Muscle layer of duodenum (tissue), 2 donors: Measurements from ENCODE around the gene POLR3E.
A peak's percentile ranks its signal among the peaks of the same experiment; 100 is the strongest.
"Not testable (repeated sequence)": the region's sequence is repeated elsewhere in the genome, so short reads cannot be mapped to it uniquely, and the experiment has no call there.

ENCODE experiments used
- H3K27ac ChIP-seq: one replicate; pipeline ENCODE4 v1.7.0; 2013; ENCODE audit warnings: mild to moderate bottlenecking, low read length
- H3K27me3 ChIP-seq: one replicate; pipeline ENCODE4 v1.7.0; 2013; ENCODE audit warnings: low read depth, mild to moderate bottlenecking, control low read depth, low read length
- H3K36me3 ChIP-seq, 2 donors: one replicate each; pipeline ENCODE4 v1.7.0; 2013; ENCODE audit warnings: low read length in 2 of 2, control low read depth in 1 of 2, mild to moderate bottlenecking in 1 of 2; ENCODE audit not compliant: insufficient read depth in 2 of 2, control insufficient read depth in 1 of 2
- H3K4me1 ChIP-seq, 2 donors: one replicate each; pipeline ENCODE4 v1.7.0; 2013; ENCODE audit warnings: low read length in 2 of 2, mild to moderate bottlenecking in 2 of 2, control low read depth in 1 of 2, moderate library complexity in 1 of 2; ENCODE audit not compliant: insufficient read depth in 2 of 2, control insufficient read depth in 1 of 2
- H3K4me3 ChIP-seq, 2 donors: one replicate each; pipeline ENCODE4 v1.7.0; 2013; ENCODE audit warnings: low read length in 2 of 2, low read depth in 1 of 2, mild to moderate bottlenecking in 1 of 2
- H3K9me3 ChIP-seq, 2 donors: one replicate each; pipeline ENCODE4 v1.7.0; 2013; ENCODE audit warnings: low read length in 2 of 2, control low read depth in 1 of 2, mild to moderate bottlenecking in 1 of 2; ENCODE audit not compliant: control insufficient read depth in 1 of 2
- donor health status: healthy.

POLR3E gene

GRCh38 chr16:22342082-22342481 lies 44.9 kb downstream of the POLR3E start:
- peaks cover 0 to 10% of the 10 kb centered on the region in 2 donors for H3K4me1 ChIP-seq
- H3K9me3 ChIP-seq = peaks cover 0 to 7% of the 10 kb centered on the region in 2 donors
- no peak overlapping the region for H3K27ac ChIP-seq
- no peaks in the 10 kb centered on the region for H3K27me3 ChIP-seq
- H3K4me3 ChIP-seq = no peak overlapping the region
- peaks cover 10 to 20% of the 10 kb centered on the region in 2 donors for H3K36me3 ChIP-seq

- peaks cover 35 to 40% of the 10 kb centered on the region in 2 donors for H3K36me3 ChIP-seq
- peaks cover 0 to 10% of the 10 kb centered on the region in 2 donors for H3K4me1 ChIP-seq
- no peaks in the 10 kb centered on the region for H3K27me3 ChIP-seq
- H3K4me3 ChIP-seq = no peak overlapping the region
- H3K27ac ChIP-seq = no peak overlapping the region
- no peaks in the 10 kb centered on the region for H3K9me3 ChIP-seq
Observed at GRCh38 chr16:22346483-22346882, 49.3 kb downstream of the POLR3E start.

GRCh38 chr16:22347100-22347820 lies 50.1 kb downstream of the POLR3E start:
- Histone ChIP-seq H3K27ac (no peak overlapping the region), H3K27me3 (no peaks in the 10 kb centered on the region), H3K4me3 (no peak overlapping the region), H3K36me3 (peaks cover 35 to 45% of the 10 kb centered on the region in 2 donors), H3K9me3 (no peaks in the 10 kb centered on the region), H3K4me1 (peaks cover 0 to 10% of the 10 kb centered on the region in 2 donors)

DNA sequence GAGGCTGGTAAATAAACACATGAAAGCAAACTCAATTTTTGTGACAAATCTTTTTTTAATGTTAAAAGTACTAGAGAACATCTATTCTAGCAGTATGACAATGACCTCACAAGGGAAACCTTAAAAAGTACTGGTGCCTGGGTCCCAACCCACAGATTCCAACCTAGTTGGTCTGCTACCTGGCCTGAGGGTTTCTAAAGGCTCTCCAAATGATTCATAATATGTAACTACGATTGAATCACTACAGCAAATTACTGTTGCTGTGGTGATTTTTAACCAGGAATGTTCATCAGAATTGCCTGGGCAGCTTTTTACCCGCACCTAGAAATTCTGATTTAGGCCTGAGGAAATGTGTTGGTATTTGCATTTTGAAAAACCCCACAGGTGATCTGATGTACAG lies 51.1 kb downstream of the POLR3E start:
- H3K4me1 ChIP-seq = peaks cover 9 to 16% of the 10 kb centered on the region in 2 donors
- no peak overlapping the region for H3K27ac ChIP-seq
- peaks cover 35 to 41% of the 10 kb centered on the region in 2 donors for H3K36me3 ChIP-seq
- H3K4me3 ChIP-seq = no peak overlapping the region
- H3K27me3 ChIP-seq = no peaks in the 10 kb centered on the region
- H3K9me3 ChIP-seq = no peaks in the 10 kb centered on the region

DNA sequence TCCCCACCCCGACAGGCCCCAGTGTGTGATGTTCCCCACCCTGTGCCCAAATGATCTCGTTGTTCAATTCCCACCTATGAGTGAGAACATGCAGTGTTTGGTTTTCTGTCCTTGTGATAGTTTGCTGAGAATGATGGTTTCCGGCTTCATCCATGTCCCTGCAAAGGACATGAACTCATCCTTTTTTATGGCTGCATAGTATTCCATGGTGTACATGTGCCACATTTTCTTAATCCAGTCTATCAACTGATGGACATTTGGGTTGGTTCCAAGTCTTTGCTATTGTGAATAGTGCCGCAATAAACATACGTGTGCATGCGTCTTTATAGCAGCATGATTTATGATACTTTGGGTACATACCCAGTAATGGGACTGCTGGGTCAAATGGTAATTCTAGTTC lies 53.8 kb downstream of the POLR3E start:
- Histone ChIP-seq H3K4me1 (peaks cover 20 to 23% of the 10 kb centered on the region in 2 donors), H3K36me3 (peaks cover 35 to 40% of the 10 kb centered on the region in 2 donors)
- not testable (repeated sequence) for H3K27me3 ChIP-seq, H3K27ac ChIP-seq, H3K4me3 ChIP-seq, H3K9me3 ChIP-seq

GRCh38 chr16:22352140-22352539 lies 54.9 kb downstream of the POLR3E start:
- Histone ChIP-seq H3K27ac (no peak overlapping the region), H3K4me1 (peaks cover 15 to 20% of the 10 kb centered on the region in 2 donors), H3K36me3 (peaks cover 24 to 29% of the 10 kb centered on the region in 2 donors), H3K4me3 (no peak overlapping the region), H3K9me3 (no peaks in the 10 kb centered on the region), H3K27me3 (no peaks in the 10 kb centered on the region)

GRCh38 chr16:22352723-22353122 lies 55.5 kb downstream of the POLR3E start:
- Histone ChIP-seq H3K27me3 (no peaks in the 10 kb centered on the region), H3K4me3 (no peak overlapping the region), H3K4me1 (peaks cover 15 to 20% of the 10 kb centered on the region in 2 donors), H3K36me3 (peaks cover 20 to 24% of the 10 kb centered on the region in 2 donors), H3K27ac (peak overlapping the region; percentile 70), H3K9me3 (no peaks in the 10 kb centered on the region)

- peaks cover 15 to 20% of the 10 kb centered on the region in 2 donors for H3K4me1 ChIP-seq
- peaks cover 14 to 20% of the 10 kb centered on the region in 2 donors for H3K36me3 ChIP-seq
- no peak overlapping the region for H3K4me3 ChIP-seq
- H3K27ac ChIP-seq = peak overlapping the region; percentile 70
- H3K9me3 ChIP-seq = no peaks in the 10 kb centered on the region
- H3K27me3 ChIP-seq = no peaks in the 10 kb centered on the region
Observed at GRCh38 chr16:22353191-22353919, 56.1 kb downstream of the POLR3E start.

GRCh38 chr16:22353933-22354541 lies 56.8 kb downstream of the POLR3E start:
- Histone ChIP-seq H3K9me3 (no peaks in the 10 kb centered on the region), H3K27ac (peak overlapping the region; percentile 70), H3K36me3 (peaks cover 7 to 13% of the 10 kb centered on the region in 2 donors), H3K4me1 (peaks cover 15 to 20% of the 10 kb centered on the region in 2 donors), H3K27me3 (no peaks in the 10 kb centered on the region), H3K4me3 (no peak overlapping the region)

- Histone ChIP-seq H3K9me3 (no peaks in the 10 kb centered on the region), H3K4me3 (no peak overlapping the region), H3K36me3 (peaks cover 0 to 6% of the 10 kb centered on the region in 2 donors), H3K27me3 (no peaks in the 10 kb centered on the region), H3K27ac (no peak overlapping the region), H3K4me1 (peaks cover 15 to 20% of the 10 kb centered on the region in 2 donors)
Observed at GRCh38 chr16:22355487-22355908, 58.3 kb downstream of the POLR3E start.

DNA sequence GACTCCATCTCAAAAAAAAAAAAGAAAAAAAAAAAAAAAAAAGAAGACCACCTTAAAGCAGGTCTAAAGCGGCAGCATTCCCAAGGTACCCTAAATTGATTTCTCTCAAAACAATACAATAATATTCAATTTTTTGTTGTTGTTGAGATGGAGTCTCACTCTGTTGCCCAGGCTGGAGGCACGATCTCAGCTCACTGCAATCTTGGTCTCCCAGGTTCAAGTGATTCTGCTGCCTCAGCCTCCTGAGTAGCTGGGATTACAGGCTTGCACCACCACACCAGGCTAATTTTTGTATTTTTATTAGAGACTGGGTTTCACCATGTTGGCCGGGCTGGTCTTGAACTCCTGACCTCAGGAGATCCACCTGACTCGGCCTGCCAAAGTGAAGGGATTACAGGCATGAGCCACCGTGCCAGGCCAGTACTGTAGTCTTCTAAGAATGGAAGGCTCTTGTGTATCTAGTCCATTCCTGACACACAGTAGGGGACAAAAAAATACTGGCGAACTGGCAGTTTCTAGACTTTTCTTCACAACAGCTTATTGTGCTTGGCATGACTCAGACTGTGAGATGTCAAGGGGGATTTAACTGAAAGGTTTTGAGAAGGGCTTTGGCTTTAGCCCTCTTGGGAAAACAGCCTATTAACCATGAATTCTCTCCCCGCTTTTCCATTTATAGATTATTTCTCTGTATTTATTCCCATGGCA lies 59.9 kb downstream of the POLR3E start:
- H3K36me3 ChIP-seq = peaks cover 4 to 5% of the 10 kb centered on the region in 2 donors
- H3K27ac ChIP-seq = peak overlapping the region; percentile 40
- H3K4me3 ChIP-seq = no peak overlapping the region
- no peaks in the 10 kb centered on the region for H3K27me3 ChIP-seq
- peaks cover 15 to 20% of the 10 kb centered on the region in 2 donors for H3K4me1 ChIP-seq
- H3K9me3 ChIP-seq = no peaks in the 10 kb centered on the region
